K562 (cell line): ENCODE measurements around the gene PTK6. TPM values are rescaled to one million over a fixed set of nuclear protein-coding genes. Genes with fewer than 3 reads are reported as not detected.

Experiments
- ATAC-seq: fragments of 200-7000 bp; cut with Tn5 transposase; 3 replicates; pipeline ENCODE4 v1.9.1; 2020; ENCODE audit warnings: moderate library complexity
- BruUV-seq: library from RNA; stranded (reverse); fragments of 400-500 nt; replicated peaks from 2 replicates; lab custom pipeline; 2021; lab: Mats Ljungman, UMichigan
- CTCF ChIA-PET: fragments of 300-600 bp; formaldehyde crosslinking; extraction: SDS; loops from one replicate; lab custom pipeline; 2021; ENCODE audit warnings: low intra/inter-chr PET ratio; lab: Yijun Ruan, JAX
- POLR2A ChIA-PET: fragments of 300-600, 350-650 bp; sonication (Branson Sonifier 250); formaldehyde crosslinking; extraction: SDS; loops from one replicate; lab custom pipeline; 2021; ENCODE audit warnings: antibody characterized with exemption, inconsistent platforms; lab: Yijun Ruan, JAX
- DNase-seq, 4 experiments: peaks; one replicate each; pipeline versions ENCODE4 v3.0.0 to v3.0.0-alpha.2; 2011 to 2018; ENCODE audit warnings: low spot score in 3 of 4, mixed read lengths in 3 of 4; ENCODE audit errors: extremely low read depth in 1 of 4
- FAIRE-seq: peaks from 2 replicates; lab custom pipeline; 2011; peaks lifted over from hg19 to GRCh38; lab: Jason Lieb, UNC
- H2AFZ ChIP-seq: 2 replicates; pipeline ENCODE4 v1.6.0; 2011; ENCODE audit warnings: low read depth, low read length, control low read depth, inconsistent platforms
- H3K27ac ChIP-seq: fragments of 200-600 bp; 3 replicates; pipeline ENCODE4 v1.8.0; 2011; ENCODE audit warnings: low read depth, mild to moderate bottlenecking, control low read depth, inconsistent platforms, low read length, moderate library complexity, mixed read lengths; ENCODE audit errors: extremely low read depth
- H3K27me3 ChIP-seq, 2 experiments: fragments of 300-600 bp in 1 of 2; 2 replicates in 1 of 2; 3 replicates in 1 of 2; pipeline versions ENCODE4 v1.6.0 to v1.8.0; 2011; ENCODE audit warnings: inconsistent platforms in 2 of 2, low read length in 2 of 2, mild to moderate bottlenecking in 1 of 2, mixed read lengths in 1 of 2, moderate library complexity in 1 of 2; ENCODE audit not compliant: control insufficient read depth in 2 of 2, insufficient read depth in 2 of 2
- H3K36me3 ChIP-seq: fragments of 300-600 bp; 3 replicates; pipeline ENCODE4 v1.8.0; 2011; ENCODE audit warnings: mild to moderate bottlenecking, low read length, inconsistent platforms; ENCODE audit not compliant: control insufficient read depth, insufficient read depth
- H3K4me1 ChIP-seq, 2 experiments: fragments of 200-600 bp in 1 of 2; replicated peaks in 1 of 2; 2 replicates in 1 of 2; 3 replicates in 1 of 2; pipeline versions ENCODE4 v1.5.1 to v1.8.0; 2011; ENCODE audit warnings: inconsistent platforms in 2 of 2, low read length in 2 of 2, mild to moderate bottlenecking in 1 of 2, mixed read lengths in 1 of 2, moderate library complexity in 1 of 2; ENCODE audit not compliant: control insufficient read depth in 2 of 2, insufficient read depth in 2 of 2
- H3K4me2 ChIP-seq: 2 replicates; pipeline ENCODE4 v1.6.1; 2011; ENCODE audit warnings: low read length, control low read depth, inconsistent platforms, mixed read lengths; ENCODE audit not compliant: insufficient read depth
- H3K4me3 ChIP-seq: fragments of 200-600 bp; sonication (generic), shearing (Covaris generic); 2 replicates; pipeline ENCODE4 v1.5.1; 2016; ENCODE audit warnings: control low read depth, inconsistent platforms
- H3K79me2 ChIP-seq: fragments of 200-600 bp; 3 replicates; pipeline ENCODE4 v1.8.0; 2011; ENCODE audit warnings: low read length, inconsistent platforms; ENCODE audit not compliant: control insufficient read depth, insufficient read depth
- H3K9ac ChIP-seq, 2 experiments: 2 replicates each; pipeline versions ENCODE4 v1.6.0 to v1.6.1; 2011; ENCODE audit warnings: low read depth in 2 of 2, low read length in 2 of 2, control low read depth in 1 of 2, inconsistent platforms in 1 of 2, mild to moderate bottlenecking in 1 of 2, mixed read lengths in 1 of 2; ENCODE audit not compliant: insufficient read depth in 1 of 2
- H3K9me1 ChIP-seq: one replicate; pipeline ENCODE4 v1.6.0; 2011; ENCODE audit warnings: inconsistent platforms, mild to moderate bottlenecking, low read length, moderate library complexity; ENCODE audit not compliant: control insufficient read depth, insufficient read depth
- H3K9me3 ChIP-seq: replicated peaks from 2 replicates; pipeline ENCODE4 v1.5.1; 2011; ENCODE audit warnings: low read depth, low read length, inconsistent platforms; ENCODE audit not compliant: control insufficient read depth, insufficient read depth
- H4K20me1 ChIP-seq: replicated peaks from 2 replicates; pipeline ENCODE4 v1.6.1; 2011; ENCODE audit warnings: low read length, inconsistent platforms, mixed read lengths; ENCODE audit not compliant: control insufficient read depth, insufficient read depth
- HNRNPL ChIP-seq: fragments of 200-400 bp; formaldehyde crosslinking; IDR thresholded peaks from 2 replicates; pipeline ENCODE4 v1.6.1; 2017; ENCODE audit warnings: low read depth, mild to moderate bottlenecking, low read length
- NR2F6 ChIP-seq: fragments of 450-650 bp; formaldehyde crosslinking; IDR thresholded peaks from 2 replicates; pipeline ENCODE4 v1.4.0; 2020; ENCODE audit warnings: mild to moderate bottlenecking
- ZBTB49 ChIP-seq: sonication (generic); formaldehyde crosslinking; IDR thresholded peaks from 2 replicates; pipeline ENCODE4 v1.8.0; 2022; ENCODE audit warnings: missing genetic modification reagents, mild to moderate bottlenecking, borderline replicate concordance
- WGBS: fragments of 100-300 bp; shearing (Covaris generic); methylation state at CpG from one replicate; pipeline ENCODE4 v1.1.6; 2016; ENCODE audit warnings: low coverage, mixed read lengths; ENCODE audit not compliant: insufficient coverage; ENCODE audit errors: missing lambda C conversion rate; 5-methylcytosine and 5-hydroxymethylcytosine counted together
- in situ Hi-C: fragments of 300-500 bp; cut with MboI; formaldehyde crosslinking; loops from 4 replicates; pipeline ENCODE4 v1.15.0; 2018; ENCODE audit warnings: inconsistent platforms, mixed read lengths
- intact Hi-C: fragments of 100-400 bp; cut with micrococcal nuclease; formaldehyde crosslinking; loops from 2 replicates; pipeline ENCODE4 v1.14.2; 2022
- polyA plus RNA-seq, 8 experiments: library from polyadenylated mRNA; depleted of rRNA in 4 of 8; stranded (reverse) in 5 of 8; unstranded in 3 of 8; fragments of >200 nt; fragmentation: Nextera tagmentation in 2 of 8; fragmentation: Illumina TruSeq in 1 of 8; extraction: Ambion mirVana in 2 of 8; extraction: Trizol in 1 of 8; gene quantifications; 2 replicates each; pipeline versions ENCODE4 v1.2.1 to v1.2.3, GENCODE V29; 2011 to 2014; ENCODE audit warnings: inconsistent platforms in 1 of 8, missing spikeins in 1 of 8
- total RNA-seq, 7 experiments: library from RNA; depleted of rRNA in 6 of 7; stranded (reverse); fragments of >200 nt in 6 of 7; fragmentation: Illumina TruSeq in 2 of 7; extraction: Trizol in 2 of 7; gene quantifications; 2 replicates each; pipeline versions ENCODE4 v1.2.1 to v1.2.3, GENCODE V29; 2011 to 2021; ENCODE audit warnings: low replicate concordance in 1 of 7

PTK6 gene
- total and polyA plus RNA-seq, 9 of the 15 experiments (the other 6 are each of a cell fraction or from before 2014, with no cell fraction given), result 0.07 TPM; not detected in 8

DNA sequence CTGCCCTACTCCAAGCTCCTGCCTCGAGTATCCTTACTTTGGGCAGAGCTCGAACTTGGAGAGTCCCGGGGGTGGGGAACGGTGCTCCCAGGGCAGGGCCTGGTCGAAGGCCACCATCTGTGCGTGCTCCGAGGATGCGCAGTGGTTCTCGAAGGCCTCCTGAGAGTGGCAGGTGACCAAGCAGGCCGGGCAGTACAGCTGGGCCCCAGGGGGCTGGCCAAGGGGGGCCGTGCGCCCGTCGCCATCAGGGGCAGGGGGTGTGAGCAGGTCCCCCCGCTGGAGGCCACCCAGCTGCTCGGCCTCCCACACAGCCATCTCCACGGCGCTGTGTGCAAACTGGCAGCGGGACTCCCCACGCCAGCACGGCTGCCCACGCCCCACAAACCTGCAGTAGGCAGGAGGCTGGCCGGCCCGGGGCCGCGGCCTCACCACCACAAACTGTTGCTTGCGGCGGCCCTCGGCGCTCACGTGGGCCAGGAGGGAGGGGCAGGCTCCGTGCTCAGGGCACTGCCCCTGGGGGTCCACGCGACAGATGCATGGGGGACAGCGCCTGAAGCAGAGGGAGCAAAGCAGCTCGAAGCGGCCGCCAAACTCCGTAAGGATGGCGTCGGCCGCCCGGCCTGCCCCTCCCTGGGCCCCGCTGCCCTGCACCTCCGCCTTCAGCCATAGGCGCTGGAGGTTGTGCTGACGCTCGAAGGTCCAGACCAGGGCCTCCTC is 35.1 kb upstream of the PTK6 start:
- DNase-seq (no peak), ATAC-seq (no peak), FAIRE-seq (no peak)
- Histone ChIP-seq H3K27me3 (no peaks in the 10 kb centered on the region), H3K4me2 (no peak overlapping the region), H3K9ac (peak overlapping the region in 1 of 2 experiments; percentile 95; a peak in 1 of 4 replicates), H3K36me3 (no peaks in the 10 kb centered on the region), H3K9me1 (peaks cover 3% of the 10 kb centered on the region), H3K79me2 (no peaks in the 10 kb centered on the region), H3K27ac (no peak overlapping the region), H2AFZ (no peak overlapping the region), H3K9me3 (no peaks in the 10 kb centered on the region), H3K4me1 (peaks cover 4 to 73% of the 10 kb centered on the region in 2 experiments; a peak in 4 of 5 replicates), H4K20me1 (peaks cover 3% of the 10 kb centered on the region; the same call in 1 of the 2 replicates), H3K4me3 (no peak overlapping the region)
- no peak for TF ChIP-seq ZBTB49
- TF ChIP-seq HNRNPL, result 0 out of 2 replicates have a peak, but pooled peaks have one; percentile 7
- no peak for TF ChIP-seq NR2F6 (CRISPR knock-in tag)
- intact Hi-C loops (no loop called here), in situ Hi-C loops (no loop called here)
- ChIA-PET CTCF (no interaction called here), POLR2A (interaction anchor here (0.6 to 1.2 kb wide), 3 partner anchors 9 to 90 kb away, joined by 3 read pairs; no protein-coding TSS in a partner anchor)
- no TSS peak for BruUV-seq
- 71% methylated on average over 24 of the region's 48 CpGs for WGBS
